Measurements from ENCODE around the gene TTC7B.

The TTC7B gene

DNA sequence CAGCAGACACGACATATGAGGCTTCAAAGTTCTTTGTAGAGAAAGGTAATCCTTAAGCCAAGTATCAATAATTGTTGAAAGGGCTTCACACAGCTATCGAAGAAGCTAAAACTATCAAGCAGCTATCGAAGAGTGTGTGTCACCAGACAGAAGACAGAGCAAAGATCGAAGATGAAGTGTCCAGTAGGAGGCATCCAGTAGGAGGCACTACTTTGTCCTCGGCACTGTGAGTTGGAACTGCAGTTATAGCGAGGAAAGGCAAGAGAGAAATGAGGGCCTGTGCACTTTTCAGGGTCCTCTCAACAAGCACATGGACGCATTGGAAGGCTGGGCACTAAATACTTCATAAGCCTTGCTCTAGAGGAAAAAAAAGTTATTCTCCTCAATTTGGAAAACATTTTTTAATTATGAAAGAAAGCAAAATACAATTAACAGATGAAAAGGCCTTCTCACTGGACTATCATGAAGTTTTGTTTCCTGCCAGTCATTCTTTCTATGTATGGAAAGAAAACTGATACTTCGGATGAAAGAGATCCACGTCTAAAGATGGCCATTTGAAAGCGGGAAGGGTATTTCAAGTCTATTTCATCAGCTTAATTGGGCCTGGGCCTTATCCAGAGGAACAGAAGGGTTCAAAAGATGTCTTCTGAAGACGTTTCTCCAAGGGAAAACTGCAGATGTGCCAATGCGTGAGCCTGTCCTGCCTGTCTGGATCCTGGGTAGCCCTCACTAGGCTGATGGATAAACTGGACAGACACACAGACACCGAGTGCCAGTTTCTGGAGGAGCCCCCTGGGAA is 244.9 kb downstream of the TTC7B start:
- no peak for DNase-seq

- DNase-seq = no peak
Observed at GRCh38 chr14:90570461-90570860, 245.8 kb downstream of the TTC7B start.

DNA sequence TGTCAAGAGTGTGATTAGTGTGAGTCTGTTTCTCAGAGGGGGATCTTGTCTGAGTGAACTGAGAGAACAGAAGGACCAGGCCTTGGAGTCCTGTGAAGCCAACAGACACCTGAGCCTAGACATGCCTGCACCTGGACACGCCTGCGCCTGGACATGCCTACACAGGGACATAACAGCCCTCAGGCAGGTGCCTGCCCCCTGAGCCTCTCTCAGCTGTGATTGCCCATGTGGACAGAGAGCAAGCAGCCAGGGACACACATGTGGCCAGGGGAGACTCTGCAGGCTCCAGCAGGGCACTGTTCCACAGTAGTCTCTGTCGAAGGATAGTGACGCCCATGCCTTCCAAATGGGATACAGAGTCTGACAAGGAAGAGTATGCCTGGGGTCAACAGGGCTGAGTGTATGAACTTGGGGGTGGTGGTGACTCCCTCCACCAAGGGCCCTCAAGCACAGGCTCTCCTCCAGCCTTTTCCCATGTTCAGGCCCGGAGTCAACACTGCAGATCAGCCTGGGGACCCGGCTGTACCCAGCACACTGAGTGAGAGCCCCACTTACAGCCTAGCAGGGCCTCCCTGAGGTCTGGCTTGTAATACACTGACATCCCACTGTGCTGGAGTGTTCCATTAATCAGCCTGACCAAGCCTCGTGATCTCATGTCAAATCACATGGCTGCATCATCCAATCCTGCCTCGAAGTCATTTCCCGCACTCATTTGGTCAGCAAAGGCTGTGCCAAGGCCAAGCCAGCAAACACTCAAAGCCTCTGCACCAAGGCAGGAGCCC is 246.4 kb downstream of the TTC7B start:
- no peak for DNase-seq

DNA sequence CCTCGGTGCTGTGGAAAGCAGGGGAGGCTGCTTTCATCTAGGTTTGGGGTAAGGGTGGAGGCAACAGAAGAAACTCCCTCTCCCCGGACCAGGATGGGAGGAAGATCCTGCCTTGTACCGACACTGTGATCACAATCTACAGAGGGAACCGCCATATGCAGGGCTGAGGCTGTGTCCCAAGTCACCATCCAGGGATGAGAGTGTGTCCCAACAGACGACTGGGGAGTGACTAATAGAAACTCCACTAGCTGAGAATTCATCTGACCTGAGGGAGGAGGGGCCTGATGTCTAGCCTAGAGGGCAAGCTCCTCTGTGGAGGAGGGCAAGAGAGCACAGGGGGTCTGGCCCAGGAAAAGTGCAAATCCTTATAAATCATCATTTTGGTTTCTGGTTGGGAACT is 247.0 kb downstream of the TTC7B start:
- DNase-seq = no peak

- no peak for DNase-seq
Observed at GRCh38 chr14:90568405-90568804, 247.8 kb downstream of the TTC7B start.

GRCh38 chr14:90567991-90568390 is 248.2 kb downstream of the TTC7B start:
- no peak for DNase-seq

GRCh38 chr14:90567191-90567590 is 249.0 kb downstream of the TTC7B start:
- no peak for DNase-seq

GRCh38 chr14:90566481-90566880 is 249.7 kb downstream of the TTC7B start:
- peak; percentile 59 for DNase-seq

DNA sequence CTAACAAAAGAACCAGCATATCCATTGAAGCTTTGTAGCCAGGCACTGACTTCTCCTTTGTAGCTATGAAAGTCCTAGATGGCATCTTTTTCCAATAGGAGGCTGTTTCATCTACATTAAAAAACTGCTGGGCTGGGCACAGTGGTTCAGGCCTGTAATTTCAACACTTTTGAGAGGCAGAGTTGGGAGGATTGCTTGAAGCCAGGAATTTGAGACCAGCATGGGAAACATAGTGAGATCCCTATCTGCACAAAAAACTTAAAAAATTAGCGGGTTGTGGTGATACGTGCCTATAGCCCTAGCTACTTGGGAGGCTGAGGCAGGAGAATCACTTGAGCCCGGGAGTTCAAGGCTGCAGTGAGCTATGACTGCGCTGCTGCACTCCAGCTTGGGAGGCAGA is 251.7 kb downstream of the TTC7B start:
- no peak for DNase-seq

GRCh38 chr14:90562652-90563051 is 253.6 kb downstream of the TTC7B start:
- DNase-seq = peak; percentile 38

GRCh38 chr14:90561920-90562319 is 254.3 kb downstream of the TTC7B start:
- DNase-seq = no peak

DNA sequence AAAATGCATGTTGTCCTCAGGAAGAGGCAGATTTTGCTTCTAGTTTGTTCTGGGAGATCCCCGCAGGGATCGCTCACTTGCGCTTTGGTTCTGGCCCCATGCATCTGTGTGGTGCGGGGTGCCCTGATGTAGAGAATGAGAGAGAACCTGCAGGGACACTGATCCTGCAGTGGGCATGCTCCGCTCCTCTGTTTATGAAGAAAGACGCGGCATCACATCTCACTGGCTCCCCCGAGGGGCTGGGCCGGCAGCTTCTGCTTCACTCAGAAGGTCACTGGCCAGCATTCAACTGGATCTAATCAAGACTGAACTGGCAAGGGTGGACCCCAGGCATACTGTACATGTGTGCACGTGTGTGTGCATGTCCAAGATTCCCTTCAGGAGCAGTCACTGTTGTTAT is 255.2 kb downstream of the TTC7B start:
- DNase-seq = peak; percentile 33

DNA sequence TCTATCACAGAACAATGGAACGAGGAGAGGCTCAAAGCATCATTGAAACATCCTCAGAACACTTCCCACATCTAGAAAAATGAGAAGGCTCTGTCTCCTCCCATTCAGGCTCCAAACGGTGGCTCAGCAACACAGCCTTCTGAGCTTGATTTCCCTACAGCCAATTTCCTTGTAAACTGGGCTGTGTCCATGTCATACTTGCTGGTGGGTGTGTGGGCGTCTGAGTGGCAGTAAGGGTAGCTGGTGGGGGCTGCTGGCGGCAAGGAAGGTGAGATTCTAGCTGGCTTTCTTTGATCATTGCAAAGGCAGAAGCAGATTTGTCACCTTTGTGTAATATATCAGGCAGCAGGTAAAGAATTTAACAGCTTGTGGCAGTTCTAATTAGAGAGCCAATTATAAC is 255.7 kb downstream of the TTC7B start:
- DNase-seq = no peak

GRCh38 chr14:90559811-90560492 is 256.3 kb downstream of the TTC7B start:
- DNase-seq = peak; percentile 22

- DNase-seq = no peak
Observed at GRCh38 chr14:90558983-90559590, 257.1 kb downstream of the TTC7B start.

DNA sequence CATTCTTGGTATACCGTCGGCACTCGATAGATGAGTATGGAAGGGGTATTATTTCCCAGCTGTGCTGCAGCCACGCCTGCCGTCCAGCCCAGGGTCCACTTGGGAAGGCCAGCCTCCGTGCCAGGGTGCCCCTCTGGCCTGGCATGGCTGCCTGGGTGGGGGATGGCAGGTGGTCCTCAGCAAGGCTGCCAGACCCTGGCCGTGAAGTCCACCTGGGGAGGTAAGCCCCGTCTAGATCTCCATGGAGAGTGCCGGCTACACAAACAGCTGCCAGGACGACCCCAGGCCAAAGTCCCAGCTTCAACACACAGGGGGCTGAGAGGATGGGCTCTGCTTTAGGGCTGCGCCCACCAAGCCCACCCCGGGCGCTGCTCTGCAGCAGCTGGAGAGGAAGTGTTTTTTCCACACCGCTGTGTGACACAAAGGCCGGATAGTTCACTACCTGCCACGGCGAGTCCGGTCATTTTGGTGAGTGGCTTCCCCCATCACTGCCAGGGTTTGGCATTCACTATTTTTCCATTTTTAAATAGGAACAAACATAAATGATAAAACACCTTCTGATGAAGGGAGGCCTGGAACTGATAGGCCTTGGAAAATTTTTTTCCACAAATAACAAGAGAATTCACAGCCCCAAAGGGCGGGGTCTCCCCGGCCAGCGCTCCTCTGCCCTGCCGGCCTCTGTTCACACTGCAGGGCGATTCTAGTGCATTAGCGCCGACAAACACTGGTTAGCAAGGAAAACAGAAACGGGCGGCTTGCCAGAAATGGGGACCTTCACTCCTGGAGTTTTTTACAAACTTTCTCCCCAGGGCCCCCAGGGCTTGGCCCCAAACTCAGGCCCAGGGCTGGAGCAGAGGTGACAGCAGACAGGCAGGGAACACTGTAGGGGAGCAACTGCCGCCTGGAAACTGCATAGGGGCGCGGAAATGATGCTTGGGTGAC is 257.9 kb downstream of the TTC7B start:
- DNase-seq = no peak

GRCh38 chr14:90557516-90557915 is 258.7 kb downstream of the TTC7B start:
- DNase-seq = no peak

- DNase-seq = no peak
Observed at GRCh38 chr14:90556666-90557450, 259.4 kb downstream of the TTC7B start.

- no peak for DNase-seq
Observed at GRCh38 chr14:90556012-90556477, 260.2 kb downstream of the TTC7B start.

DNA sequence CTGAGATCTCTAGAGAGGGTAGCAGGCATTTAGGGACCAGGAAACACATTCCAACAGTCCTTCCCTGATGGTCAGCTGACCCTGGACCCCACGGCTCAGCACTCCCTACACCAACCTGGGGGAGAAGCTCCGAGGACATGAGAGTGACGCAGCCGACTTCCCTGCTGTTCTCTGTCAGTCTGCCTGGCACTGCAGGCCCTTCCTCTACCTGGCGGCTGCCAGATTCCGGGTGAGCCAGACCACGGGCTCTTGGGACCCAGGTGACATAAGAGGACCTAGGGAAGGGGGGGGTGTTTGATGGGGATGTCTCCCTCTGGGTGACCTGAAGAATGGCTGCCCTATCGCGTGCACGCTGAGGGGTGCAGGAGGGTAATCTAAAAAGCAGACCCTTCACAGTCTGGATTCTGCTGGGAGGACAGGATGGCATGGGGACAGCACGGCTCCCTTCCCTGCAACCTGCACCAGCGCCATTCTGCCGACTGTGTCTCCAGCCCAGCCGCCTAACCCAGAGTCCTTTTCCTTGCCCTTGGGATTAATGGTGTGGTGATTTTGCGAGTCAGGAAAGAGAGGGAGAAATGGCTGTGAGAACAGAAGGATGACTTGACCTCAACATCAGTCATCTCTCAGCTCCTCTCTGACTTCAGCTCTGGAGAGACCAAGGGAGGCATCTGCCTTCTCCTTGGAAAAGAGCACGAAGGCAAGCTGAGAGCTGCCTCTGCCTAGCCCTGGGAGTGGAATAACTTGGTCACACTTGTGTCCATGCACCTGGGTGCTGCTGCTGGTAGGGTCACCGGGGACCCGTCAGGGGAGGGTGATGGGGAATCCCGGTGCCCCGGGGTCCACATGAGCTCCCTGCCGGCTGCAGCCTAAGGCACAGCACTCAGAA is 260.9 kb downstream of the TTC7B start:
- DNase-seq = no peak

Data from NCI-H2171 treated with DMSO at 0.1 percent for 48 hours (cell line).